ENCODE data around the gene UBE2L3. TPM values are rescaled to one million over a fixed set of nuclear protein-coding genes. Genes with fewer than 3 reads are reported as not detected.

UBE2L3 gene
- total and polyA plus RNA-seq, 2 of the 13 experiments (the other 11 are each of a cell fraction or from before 2014, with no cell fraction given) = 30.2 to 58.1 TPM

DNA sequence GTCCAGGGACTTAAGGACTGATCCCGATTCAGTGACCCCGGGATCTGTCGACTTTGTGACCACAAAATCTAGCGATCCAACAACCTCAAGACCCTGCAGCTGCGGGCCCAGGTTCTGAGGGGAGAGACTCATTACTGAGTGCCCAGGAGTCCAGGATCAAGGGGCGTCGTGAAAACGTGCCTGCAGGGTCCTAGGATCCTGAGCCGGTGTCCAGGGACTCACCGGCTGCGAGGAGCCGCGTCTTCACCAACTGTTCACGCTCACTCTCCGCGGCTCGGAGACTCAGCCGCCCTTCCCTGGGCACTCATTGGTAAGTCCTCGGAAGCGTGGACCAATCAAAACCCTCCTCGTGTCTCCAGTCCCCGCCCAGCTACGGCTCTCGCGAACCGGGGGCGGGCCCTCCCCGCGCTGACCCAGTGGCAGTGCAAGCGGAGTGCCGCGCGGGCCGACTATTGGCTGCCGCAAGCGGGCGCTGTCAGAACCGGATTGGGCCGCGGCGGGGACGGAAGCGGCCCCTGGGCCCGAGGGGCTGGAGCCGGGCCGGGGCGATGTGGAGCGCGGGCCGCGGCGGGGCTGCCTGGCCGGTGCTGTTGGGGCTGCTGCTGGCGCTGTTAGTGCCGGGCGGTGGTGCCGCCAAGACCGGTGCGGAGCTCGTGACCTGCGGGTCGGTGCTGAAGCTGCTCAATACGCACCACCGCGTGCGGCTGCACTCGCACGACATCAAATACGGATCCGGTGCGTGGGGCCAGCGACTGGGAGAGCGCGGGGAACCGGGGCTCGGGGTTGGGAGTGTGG lies 74.5 kb downstream of the UBE2L3 start, which contains the start of gene SDF2L1 (continued):
- TF ChIP-seq KLF13 (CRISPR knock-in tag; IDR thresholded peaks at IDR 0.05) = no peak
- TF ChIP-seq KMT2B (CRISPR knock-in tag; IDR thresholded peaks at IDR 0.05) = peak; percentile 52; the same call in 1 of the 2 replicates
- peak; percentile 51; the same call in 1 of the 2 replicates for TF ChIP-seq ZFX (CRISPR knock-in tag; IDR thresholded peaks at IDR 0.05; ENCODE audit: low read depth)
- TF ChIP-seq ZNF766 (CRISPR knock-in tag; IDR thresholded peaks at IDR 0.05; ENCODE audit: borderline replicate concordance) = no peak
- TF ChIP-seq ZNF432 (CRISPR knock-in tag; IDR thresholded peaks at IDR 0.05; ENCODE audit: borderline replicate concordance) = no peak
- TF ChIP-seq, protein P1, sequence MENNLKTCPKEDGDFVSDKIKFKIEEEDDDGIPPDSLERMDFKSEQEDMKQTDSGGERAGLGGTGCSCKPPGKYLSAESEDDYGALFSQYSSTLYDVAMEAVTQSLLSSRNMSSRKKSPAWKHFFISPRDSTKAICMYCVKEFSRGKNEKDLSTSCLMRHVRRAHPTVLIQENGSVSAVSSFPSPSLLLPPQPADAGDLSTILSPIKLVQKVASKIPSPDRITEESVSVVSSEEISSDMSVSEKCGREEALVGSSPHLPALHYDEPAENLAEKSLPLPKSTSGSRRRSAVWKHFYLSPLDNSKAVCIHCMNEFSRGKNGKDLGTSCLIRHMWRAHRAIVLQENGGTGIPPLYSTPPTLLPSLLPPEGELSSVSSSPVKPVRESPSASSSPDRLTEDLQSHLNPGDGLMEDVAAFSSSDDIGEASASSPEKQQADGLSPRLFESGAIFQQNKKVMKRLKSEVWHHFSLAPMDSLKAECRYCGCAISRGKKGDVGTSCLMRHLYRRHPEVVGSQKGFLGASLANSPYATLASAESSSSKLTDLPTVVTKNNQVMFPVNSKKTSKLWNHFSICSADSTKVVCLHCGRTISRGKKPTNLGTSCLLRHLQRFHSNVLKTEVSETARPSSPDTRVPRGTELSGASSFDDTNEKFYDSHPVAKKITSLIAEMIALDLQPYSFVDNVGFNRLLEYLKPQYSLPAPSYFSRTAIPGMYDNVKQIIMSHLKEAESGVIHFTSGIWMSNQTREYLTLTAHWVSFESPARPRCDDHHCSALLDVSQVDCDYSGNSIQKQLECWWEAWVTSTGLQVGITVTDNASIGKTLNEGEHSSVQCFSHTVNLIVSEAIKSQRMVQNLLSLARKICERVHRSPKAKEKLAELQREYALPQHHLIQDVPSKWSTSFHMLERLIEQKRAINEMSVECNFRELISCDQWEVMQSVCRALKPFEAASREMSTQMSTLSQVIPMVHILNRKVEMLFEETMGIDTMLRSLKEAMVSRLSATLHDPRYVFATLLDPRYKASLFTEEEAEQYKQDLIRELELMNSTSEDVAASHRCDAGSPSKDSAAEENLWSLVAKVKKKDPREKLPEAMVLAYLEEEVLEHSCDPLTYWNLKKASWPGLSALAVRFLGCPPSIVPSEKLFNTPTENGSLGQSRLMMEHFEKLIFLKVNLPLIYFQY (CRISPR knock-in tag; IDR thresholded peaks at IDR 0.05; ENCODE audit: borderline replicate concordance) = peak; percentile 99
- no peak for TF ChIP-seq HOXA9 (CRISPR knock-in tag; IDR thresholded peaks at IDR 0.05; ENCODE audit: borderline replicate concordance)
- no peak for TF ChIP-seq ZNF775 (CRISPR knock-in tag; IDR thresholded peaks at IDR 0.05; ENCODE audit: borderline replicate concordance)
- no peak for TF ChIP-seq ZNF451 (CRISPR knock-in tag; IDR thresholded peaks at IDR 0.05)
- TF ChIP-seq, protein P2, sequence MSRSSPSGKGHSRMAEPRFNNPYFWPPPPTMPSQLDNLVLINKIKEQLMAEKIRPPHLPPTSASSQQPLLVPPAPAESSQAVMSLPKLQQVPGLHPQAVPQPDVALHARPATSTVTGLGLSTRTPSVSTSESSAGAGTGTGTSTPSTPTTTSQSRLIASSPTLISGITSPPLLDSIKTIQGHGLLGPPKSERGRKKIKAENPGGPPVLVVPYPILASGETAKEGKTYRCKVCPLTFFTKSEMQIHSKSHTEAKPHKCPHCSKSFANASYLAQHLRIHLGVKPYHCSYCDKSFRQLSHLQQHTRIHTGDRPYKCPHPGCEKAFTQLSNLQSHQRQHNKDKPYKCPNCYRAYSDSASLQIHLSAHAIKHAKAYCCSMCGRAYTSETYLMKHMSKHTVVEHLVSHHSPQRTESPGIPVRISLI (CRISPR knock-in tag; IDR thresholded peaks at IDR 0.05; ENCODE audit: borderline replicate concordance) = no peak; the same call in 1 of the 2 replicates
- TF ChIP-seq ZNF780A (CRISPR knock-in tag; IDR thresholded peaks at IDR 0.05) = no peak
- TF ChIP-seq, protein P3, sequence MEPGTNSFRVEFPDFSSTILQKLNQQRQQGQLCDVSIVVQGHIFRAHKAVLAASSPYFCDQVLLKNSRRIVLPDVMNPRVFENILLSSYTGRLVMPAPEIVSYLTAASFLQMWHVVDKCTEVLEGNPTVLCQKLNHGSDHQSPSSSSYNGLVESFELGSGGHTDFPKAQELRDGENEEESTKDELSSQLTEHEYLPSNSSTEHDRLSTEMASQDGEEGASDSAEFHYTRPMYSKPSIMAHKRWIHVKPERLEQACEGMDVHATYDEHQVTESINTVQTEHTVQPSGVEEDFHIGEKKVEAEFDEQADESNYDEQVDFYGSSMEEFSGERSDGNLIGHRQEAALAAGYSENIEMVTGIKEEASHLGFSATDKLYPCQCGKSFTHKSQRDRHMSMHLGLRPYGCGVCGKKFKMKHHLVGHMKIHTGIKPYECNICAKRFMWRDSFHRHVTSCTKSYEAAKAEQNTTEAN (CRISPR knock-in tag; conservative IDR thresholded peaks at IDR 0.05) = no peak
- TF ChIP-seq, protein P4, sequence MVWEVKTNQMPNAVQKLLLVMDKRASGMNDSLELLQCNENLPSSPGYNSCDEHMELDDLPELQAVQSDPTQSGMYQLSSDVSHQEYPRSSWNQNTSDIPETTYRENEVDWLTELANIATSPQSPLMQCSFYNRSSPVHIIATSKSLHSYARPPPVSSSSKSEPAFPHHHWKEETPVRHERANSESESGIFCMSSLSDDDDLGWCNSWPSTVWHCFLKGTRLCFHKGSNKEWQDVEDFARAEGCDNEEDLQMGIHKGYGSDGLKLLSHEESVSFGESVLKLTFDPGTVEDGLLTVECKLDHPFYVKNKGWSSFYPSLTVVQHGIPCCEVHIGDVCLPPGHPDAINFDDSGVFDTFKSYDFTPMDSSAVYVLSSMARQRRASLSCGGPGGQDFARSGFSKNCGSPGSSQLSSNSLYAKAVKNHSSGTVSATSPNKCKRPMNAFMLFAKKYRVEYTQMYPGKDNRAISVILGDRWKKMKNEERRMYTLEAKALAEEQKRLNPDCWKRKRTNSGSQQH (CRISPR knock-in tag; IDR thresholded peaks at IDR 0.05; ENCODE audit: low read depth) = no peak
- TF ChIP-seq, protein P5, sequence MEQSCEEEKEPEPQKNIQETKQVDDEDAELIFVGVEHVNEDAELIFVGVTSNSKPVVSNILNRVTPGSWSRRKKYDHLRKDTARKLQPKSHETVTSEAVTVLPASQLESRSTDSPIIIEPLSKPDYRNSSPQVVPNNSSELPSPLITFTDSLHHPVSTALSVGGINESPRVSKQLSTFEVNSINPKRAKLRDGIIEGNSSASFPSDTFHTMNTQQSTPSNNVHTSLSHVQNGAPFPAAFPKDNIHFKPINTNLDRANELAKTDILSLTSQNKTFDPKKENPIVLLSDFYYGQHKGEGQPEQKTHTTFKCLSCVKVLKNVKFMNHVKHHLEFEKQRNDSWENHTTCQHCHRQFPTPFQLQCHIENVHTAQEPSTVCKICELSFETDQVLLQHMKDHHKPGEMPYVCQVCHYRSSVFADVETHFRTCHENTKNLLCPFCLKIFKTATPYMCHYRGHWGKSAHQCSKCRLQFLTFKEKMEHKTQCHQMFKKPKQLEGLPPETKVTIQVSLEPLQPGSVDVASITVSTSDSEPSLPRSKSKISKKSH (CRISPR knock-in tag; IDR thresholded peaks at IDR 0.05; ENCODE audit: borderline replicate concordance) = 0 out of 2 replicates have a peak, but pooled peaks have one; percentile 32
- no peak; the same call in 1 of the 2 replicates for TF ChIP-seq ZNF746 (CRISPR knock-in tag; IDR thresholded peaks at IDR 0.05)
- TF ChIP-seq ZNF619 (CRISPR knock-in tag; IDR thresholded peaks at IDR 0.05) = 0 out of 2 replicates have a peak, but pooled peaks have one; percentile 34
